GM18870 (cell line): ENCODE measurements around the gene PLPPR3.
"Not testable (repeated sequence)": the region's sequence is repeated elsewhere in the genome, so short reads cannot be mapped to it uniquely, and the experiment has no call there.

Experiments used
- ATAC-seq: cut with Tn5 transposase; IDR thresholded peaks from one replicate; pipeline ENCODE4 v1.9.1; 2021; ENCODE audit warnings: moderate library complexity; ENCODE audit not compliant: unreplicated experiment

PLPPR3 gene

GRCh38 chr19:854549-854948, 32.8 kb upstream of the PLPPR3 start:
- ATAC-seq: no peak

DNA sequence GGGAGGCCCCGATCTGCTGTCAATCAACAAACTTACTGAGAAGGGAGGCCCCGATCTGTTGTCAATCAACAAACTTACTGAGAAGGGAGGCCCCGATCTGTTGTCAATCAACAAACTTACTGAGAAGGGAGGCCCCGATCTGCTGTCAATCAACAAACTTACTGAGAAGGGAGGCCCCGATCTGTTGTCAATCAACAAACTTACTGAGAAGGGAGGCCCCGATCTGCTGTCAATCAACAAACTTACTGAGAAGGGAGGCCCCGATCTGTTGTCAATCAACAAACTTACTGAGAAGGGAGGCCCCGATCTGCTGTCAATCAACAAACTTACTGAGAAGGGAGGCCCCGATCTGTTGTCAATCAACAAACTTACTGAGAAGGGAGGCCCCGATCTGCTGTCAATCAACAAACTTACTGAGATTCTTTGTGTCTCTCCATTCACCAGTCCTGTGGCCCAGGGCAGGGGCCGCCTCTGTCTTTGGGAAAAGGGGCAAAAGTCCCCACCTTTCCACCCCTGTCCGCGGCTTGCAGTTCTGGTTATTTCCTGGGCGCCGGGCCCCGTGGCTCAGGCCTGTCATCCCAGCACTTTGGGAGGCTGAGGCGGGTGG, 32.0 kb upstream of the PLPPR3 start:
- ATAC-seq: not testable (repeated sequence)

DNA sequence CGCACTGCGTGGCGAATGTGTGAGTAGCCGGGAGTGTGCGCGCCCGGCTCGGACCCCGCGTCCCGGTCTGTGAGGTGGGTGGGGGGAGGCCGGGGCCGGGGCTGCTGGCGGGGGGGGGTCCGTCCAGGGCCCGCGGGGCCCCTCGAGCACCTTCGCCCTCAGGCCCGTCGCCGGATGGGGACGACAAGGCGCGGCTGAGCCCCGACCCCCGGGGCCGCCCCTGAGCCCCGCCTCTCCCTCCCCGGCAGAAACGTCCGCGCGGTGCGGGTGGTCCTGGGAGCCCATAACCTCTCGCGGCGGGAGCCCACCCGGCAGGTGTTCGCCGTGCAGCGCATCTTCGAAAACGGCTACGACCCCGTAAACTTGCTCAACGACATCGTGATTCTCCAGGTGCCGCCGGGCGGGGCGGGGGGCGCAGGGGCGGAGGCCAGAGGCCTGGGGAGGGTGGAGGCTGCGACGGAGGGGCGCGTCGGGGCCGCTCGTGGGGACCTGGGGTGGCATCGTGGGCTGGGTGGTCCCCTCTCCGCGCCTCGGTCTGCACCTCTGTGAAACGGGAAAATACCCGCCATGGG, 31.3 kb upstream of the PLPPR3 start:
- no peak for ATAC-seq

DNA sequence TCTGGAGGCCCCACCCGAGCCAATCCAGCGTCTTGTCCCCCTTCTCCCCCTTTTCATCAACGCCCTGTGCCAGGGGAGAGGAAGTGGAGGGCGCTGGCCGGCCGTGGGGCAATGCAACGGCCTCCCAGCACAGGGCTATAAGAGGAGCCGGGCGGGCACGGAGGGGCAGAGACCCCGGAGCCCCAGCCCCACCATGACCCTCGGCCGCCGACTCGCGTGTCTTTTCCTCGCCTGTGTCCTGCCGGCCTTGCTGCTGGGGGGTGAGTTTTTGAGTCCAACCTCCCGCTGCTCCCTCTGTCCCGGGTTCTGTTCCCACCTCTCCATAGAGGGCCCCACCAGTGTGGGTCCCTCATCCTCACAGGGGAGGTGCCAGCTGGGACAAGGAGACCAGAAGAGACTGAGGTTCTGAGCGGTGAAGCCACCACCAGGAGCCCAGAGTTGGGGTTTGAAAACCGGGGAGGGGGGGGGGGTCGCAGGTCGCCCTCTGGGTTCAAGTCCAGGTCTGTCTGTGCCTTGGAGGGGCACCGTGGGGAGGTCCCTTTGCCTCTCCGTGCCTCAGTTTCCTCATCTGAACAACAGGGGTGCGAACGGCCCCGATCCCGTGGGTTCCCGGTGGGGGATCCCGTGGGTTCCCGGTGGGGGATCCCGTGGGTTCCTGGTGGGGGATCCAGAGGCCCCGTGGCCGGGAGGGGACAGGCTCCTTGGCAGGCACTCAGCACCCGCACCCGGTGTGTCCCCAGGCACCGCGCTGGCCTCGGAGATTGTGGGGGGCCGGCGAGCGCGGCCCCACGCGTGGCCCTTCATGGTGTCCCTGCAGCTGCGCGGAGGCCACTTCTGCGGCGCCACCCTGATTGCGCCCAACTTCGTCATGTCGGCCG, 30.6 kb upstream of the PLPPR3 start, which contains the start of gene ELANE:
Gene ELANE, plus strand, starts transcription at position 168 of the 878 bp plus-strand sequence. Its CDS starts 26 bp downstream, at position 194.
- no peak for ATAC-seq

GRCh38 chr19:850979-851335, 29.2 kb upstream of the PLPPR3 start:
- ATAC-seq: no peak

DNA sequence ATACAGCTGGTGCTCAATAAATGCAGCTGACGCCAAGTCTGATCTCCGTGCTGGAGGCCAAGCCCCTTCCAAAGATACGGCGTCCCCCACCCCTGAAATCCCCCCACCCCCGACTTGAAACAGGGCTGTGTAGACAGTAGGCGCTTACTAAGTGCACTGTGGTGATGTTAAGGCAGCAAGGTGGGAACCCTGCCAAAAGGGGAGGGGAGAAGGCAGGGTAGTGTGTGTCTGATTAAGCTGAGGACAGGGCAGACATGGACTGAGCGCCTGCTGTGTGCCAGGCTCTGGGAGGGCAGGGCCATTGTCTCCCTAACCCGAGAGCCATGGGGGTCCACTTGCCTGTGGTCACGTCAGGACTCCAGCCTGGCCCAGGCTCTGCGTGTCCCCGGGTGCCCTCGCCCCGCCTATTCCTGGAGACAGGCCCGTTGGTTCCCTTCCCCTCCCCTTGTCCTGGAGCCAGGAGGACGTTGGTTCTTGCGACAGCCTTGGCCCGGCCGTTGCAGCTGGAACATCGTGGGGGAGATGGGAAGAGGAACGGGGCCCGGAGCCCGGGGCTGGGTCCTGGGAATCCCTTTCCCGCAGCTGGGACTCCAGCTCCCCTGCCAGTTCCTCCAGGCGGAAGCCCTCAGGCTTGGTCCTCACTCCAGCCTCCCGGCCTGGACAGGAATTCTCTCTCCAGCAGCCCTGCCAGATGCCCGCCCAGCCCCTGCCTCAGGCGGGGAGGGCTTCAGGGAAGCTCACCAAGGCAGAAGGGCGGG, 28.6 kb upstream of the PLPPR3 start:
- no peak for ATAC-seq

DNA sequence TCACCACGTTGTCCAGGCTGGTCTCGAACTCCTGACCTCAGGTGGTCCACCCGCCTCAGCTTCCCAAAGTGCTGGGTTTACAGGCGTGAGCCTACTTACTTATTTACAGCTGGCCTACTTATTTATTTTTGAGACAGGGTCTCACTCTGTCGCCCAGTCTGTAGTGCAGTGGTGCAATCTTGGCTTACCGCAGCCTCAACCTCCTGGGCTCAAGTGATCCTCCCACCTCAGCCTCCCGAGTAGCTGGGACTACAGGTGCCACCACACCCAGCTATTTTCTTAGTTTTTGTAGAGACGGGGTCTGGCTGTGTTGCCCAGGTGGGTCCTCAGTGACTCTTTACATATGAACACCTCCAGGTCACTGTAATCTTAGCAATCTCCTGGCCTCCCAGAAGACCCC, 27.4 kb upstream of the PLPPR3 start:
- not testable (repeated sequence) for ATAC-seq

DNA sequence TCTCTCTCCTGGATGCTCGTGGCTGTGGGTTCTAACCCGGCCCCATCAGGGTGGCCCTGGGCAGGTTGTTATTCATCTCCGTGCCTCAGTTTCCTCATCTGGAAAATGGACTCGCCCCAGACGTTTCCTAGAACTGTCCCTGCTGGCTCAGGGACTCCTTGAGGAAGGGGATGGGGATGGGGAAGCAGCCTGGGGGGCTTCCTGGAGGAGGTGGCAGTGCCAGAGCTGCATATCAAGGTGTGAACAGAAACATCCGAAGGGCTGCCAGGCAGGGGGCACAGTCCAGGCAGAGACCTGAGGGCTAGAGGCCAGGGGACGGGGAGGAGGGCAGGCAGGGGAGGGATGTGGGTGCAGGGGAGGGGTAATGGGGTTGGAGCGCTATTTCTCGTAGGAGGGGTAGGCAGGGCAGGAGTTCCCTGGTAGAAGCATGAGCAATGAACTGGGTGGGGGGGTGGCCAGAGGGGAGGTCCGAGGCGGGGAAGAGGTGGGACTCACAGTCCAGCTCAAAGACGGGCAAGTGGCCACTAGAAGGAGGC, 26.7 kb upstream of the PLPPR3 start:
- ATAC-seq: no peak

DNA sequence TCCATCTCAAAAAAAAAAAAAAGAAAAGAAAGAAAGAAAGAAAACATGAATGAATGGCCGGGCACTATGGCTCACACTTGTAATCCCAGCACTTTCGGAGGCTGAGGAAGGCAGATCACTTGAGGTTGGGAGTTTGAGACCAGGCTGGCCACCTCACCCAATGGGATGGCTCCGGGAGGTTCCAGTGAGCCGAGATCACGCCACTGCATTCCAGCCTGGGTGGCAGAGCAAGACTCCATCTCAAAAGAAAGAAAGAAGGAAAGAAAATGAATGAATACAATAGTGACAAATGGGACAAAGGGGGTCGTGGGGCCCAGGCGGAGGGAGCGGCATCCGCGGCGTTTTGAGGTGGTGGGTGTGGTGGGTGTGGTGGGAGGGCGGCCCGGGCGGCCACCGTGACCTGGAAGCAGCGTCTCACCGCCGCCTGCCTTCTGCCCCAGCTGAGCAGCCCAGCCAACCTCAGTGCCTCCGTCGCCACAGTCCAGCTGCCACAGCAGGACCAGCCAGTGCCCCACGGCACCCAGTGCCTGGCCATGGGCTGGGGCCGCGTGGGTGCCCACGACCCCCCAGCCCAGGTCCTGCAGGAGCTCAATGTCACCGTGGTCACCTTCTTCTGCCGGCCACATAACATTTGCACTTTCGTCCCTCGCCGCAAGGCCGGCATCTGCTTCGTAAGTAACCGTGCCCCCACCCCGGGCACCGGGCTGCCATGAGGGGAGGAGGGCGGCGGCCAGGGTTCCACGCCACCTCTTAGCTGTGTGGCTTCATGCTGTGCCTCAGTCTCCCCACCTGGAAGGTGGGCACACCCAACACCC, 24.2 kb upstream of the PLPPR3 start:
- no peak for ATAC-seq

- no peak for ATAC-seq
Observed at GRCh38 chr19:844546-844971, 22.8 kb upstream of the PLPPR3 start.

DNA sequence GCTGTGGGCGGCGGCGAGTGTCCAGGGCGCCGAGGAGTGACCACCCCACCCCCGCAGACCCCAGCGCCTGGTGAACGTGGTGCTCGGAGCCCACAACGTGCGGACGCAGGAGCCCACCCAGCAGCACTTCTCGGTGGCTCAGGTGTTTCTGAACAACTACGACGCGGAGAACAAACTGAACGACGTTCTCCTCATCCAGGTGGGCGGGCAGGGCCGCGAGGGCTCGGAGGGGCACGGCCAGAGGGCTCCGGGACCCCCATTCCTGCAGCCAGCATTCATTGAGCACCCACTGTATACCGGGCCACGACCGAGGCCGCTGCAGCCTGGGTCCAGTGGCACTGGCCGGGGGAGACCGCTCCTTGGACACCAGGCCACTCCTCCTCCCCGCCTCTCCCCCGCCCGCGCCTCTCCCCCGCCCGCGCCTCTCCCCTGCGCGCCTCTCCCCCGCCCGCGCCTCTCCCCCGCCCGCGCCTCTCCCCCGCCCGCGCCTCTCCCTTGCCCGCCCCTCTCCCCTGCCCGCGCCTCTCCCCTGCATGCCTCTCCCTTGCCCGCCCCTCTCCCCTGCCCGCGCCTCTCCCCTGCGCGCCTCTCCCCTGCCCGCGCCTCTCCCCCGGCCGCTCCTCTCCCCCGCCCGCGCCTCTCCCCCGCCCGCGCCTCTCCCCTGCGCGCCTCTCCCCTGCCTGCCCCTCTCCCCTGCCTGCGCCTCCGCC, 22.2 kb upstream of the PLPPR3 start:
- no peak for ATAC-seq

DNA sequence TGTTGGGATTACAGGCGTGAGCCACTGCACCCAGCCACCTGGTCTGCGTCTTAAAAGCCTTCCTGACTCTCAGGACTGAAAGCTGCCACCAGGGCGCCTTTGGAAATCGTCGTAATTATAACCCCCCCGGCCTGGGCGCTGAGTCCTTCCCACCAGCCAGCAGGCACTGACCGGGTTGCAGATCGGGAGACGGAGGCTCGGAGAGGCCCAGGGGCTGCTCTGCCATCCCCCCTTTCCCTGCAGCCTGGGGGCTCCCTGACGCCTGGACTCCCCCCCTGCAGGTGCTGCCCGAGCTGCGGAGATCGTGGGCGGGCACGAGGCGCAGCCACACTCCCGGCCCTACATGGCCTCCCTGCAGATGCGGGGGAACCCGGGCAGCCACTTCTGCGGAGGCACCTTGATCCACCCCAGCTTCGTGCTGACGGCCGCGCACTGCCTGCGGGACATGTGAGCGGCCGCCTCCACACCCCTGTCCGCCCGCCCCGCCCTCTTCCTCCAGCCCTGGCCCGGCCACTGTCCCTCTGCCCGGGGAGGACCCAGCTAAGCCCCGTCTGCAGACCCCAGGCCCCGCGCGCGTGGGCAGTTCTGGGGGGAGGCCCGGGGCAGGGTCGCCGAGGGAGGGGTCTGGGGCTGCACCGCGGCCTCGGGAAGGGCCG, 21.6 kb upstream of the PLPPR3 start:
- ATAC-seq: no peak

GRCh38 chr19:842802-843179, 21.0 kb upstream of the PLPPR3 start:
- not testable (repeated sequence) for ATAC-seq

- no peak for ATAC-seq
Observed at GRCh38 chr19:840519-841206, 18.9 kb upstream of the PLPPR3 start, which contains the start of gene PRTN3. Gene PRTN3 (plus strand): TSS chr19:840999. CDS start chr19:841009, 10 bp downstream.

DNA sequence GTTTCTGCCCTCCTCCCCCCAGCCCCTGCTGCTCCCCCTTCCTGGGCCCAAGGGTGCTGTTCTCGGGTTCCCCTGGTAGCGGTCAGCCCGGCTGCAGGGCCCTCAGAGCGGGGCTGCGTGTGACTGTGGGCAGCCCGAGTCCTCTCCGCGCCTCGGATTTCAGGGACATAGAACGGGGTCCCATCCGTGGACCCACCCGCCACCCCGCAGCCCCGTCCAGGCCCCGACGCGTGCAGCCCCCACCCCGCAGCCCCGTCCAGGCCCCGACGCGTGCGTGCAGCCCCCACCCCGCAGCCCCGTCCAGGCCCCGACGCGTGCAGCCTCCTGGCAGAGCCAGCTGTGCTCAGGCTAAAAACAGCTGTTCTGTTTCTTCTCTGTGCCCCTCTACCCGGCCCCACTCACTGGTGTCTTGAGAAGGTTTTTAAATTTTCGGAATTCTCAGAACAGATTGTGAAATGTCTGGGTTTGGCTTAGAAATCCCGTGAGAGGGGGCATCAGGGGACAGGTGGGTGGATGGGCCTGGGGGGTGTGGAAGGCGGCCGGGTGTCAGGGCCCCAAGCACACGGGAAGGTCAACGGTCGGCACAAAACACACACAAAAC, 13.6 kb upstream of the PLPPR3 start:
- no peak for ATAC-seq

DNA sequence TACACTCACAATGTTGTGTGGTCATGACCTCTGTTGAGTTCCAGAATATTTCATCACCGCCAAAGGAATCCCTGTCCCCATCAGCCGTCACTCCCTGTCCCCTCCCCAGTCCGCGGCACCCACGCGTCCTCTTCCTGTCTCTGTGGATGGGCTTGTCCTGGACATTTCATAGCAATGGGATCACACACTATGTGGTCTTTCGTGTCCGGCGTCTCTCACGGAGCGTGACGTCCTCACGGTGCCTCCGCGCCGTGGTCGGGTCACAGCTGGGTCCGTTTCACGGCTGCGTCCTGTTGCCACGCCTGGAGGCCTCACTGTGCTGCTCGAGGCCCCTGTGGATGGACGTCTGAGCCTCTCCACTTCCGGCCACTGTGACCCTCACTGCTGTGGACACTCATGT, 12.5 kb upstream of the PLPPR3 start:
- no peak for ATAC-seq

GRCh38 chr19:831407-832369, 9.9 kb upstream of the PLPPR3 start:
- ATAC-seq: no peak
